ENCODE measurements around the gene NPR2.

The NPR2 gene

DNA sequence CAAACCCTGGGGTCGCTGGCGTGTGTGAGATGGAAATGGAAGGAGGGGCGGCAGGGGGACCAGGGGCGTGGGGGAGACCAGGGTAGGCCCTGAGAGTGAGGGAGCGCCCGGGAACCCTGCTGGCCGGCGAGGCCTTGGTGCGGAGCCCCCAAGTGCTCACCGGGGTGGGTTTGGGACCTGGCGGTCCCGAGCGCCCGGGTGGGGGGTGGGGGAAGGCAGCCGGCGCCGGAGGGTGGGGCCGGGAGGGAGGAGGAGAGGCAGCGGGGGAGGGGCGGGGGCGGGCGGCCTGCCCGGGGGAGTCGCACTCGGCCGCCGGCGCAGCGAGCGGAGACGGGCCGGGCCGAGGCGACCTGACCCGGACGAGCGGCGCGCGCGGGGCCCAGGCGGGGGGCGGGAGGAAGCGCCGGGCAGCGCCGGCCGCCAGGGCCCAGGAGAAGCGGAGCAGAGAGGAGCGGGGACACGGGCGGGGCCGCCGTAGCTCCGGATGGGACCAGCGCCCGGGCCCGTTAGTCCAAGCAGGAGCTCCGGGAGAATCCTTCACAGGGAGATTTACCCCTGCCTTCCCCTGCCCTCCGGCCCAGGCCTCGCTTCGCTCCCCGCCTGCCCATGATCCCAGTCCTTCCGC lies at the start of gene NPR2:
NPR2 (plus strand) TSS at position 295 of the 625 bp plus-strand sequence. CDS start 818 bp downstream, outside the sequence.
- DNase-seq = no peak

DNA sequence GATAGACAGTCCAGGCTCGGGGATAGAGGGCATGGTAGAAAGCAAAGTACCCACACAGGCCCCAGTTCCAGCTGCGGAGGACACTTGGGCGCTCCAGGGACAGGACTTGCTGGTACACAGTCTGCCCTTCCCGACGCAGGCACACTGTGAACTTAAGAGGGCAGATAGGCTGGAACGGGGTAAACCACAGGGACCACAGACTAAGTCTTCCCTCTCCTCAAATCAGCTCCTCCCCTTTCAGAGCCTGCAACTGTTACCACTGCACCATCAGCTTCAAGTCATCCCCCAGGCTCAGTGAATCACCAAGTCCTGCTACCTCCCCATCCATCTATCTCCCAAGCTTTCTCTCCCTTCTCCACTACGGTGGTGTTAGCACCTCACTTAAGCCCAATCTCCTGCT lies 49.7 kb upstream of the NPR2 start:
- no peak for DNase-seq

DNA sequence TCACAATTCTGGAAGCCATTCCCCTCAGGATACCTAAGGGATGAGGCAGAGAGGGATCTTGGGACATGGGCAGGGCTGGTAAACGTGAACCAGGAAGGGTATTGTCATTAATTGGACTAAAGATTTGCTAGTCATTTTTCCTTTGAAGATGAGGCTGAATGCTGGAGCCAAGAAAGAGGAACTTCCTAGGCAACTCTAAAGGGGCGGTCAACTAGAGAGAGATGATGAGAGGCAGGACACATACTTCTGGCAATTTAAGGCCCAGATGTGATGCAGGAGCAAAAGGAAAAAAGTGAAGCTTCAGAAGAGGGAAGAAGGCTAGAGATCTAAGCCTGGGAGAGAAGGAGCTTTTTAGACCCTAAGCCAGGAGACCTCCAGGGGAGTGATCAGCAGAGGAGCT lies 47.9 kb upstream of the NPR2 start:
- DNase-seq = no peak

DNA sequence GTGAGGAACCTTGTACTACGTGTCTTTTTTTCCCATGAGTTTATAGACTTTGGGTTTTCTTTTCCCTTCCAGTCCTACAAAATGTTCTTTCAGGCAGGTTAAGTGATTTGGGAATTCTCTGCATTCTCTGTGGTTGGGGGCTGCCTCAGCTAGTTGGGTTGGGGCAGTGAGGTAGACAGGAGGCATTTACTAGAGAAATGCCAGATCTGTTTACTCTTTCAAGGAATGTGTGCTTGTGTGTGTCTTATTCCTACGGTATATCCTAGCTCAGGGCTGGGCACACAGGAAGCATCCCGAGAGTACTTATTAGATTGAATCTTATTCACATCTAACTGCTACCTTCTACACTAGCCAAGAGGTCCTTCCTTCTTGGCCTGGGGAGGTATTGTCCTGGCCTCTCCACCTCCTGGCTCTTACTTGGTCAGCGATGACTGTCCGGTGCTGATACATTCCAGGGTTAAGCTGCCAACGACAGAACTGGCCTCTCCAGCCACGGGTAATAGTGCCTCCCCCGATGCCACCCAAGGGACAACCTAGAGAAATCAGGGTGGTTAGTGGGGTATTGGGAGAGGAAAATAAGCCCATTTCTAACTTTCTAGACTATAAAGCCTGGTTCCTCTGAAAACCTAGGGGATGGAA lies 47.4 kb upstream of the NPR2 start:
- no peak for DNase-seq

DNA sequence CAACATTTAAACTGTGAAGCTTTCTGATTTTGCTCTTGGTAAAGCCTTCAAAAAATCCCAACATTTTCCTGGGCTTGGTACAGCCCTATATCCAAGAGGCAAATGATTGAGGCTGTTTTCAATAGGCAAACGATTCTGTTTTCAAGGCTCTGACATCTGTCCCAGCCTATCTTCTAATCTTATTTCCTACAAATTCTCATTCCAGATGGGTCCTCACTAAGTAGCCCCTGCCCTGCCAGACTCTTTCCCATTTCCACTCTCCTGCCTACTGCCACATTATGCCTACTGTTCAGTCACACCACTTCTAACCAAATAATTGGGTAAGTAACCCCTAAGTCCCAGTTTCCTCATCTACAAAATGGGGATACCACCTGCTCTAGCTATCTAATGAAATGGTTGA lies 45.8 kb upstream of the NPR2 start:
- no peak for DNase-seq

DNA sequence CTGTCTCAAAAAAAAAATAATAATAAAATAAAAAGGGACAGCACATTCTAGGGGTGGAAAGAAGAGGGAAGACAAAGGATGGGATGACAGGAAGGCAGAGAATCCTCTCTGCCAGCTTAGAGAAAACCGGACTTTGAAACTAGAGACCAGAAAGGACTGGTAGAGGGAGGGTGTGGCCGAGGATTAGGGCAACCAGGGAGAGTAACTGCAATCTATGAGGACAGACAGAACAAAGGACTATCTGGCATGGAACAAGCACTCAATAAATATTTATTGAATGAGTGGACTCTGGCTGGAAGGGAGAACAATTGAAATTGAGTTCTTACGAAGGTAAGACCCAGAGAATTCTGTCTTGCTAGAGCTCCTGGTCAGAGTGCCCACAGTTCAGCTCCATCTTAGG lies 44.8 kb upstream of the NPR2 start:
- DNase-seq = no peak

DNA sequence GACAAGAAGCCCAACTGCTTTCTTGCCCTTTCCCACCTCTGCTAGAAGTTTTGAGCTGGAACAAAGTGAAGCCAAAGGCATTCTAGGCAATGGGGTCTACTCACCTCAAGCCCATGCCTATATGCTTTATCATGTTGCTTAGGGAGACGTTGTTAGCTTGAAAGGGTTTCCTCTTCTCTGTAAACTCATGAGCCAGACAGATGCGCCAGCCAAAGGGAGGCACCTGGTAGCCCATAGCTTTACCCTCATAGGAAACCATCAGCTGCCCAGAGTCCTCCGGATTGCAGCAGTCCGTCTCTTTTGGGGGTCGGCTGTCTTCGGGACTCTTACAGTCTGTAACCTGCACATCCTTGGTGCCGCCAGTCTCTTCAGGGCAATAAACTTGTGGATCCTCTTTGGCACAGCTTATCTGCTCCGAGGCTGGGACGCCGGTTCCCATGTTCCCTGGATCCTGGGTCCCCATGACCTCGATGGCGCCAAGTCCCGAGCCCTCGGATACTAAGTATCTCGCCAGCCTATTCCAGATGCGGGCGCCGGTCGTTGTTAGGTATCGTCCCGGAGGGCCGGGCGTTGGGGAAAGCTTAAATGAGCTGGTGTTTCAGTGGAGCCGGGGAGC lies 43.0 kb upstream of the NPR2 start:
- no peak for DNase-seq

DNA sequence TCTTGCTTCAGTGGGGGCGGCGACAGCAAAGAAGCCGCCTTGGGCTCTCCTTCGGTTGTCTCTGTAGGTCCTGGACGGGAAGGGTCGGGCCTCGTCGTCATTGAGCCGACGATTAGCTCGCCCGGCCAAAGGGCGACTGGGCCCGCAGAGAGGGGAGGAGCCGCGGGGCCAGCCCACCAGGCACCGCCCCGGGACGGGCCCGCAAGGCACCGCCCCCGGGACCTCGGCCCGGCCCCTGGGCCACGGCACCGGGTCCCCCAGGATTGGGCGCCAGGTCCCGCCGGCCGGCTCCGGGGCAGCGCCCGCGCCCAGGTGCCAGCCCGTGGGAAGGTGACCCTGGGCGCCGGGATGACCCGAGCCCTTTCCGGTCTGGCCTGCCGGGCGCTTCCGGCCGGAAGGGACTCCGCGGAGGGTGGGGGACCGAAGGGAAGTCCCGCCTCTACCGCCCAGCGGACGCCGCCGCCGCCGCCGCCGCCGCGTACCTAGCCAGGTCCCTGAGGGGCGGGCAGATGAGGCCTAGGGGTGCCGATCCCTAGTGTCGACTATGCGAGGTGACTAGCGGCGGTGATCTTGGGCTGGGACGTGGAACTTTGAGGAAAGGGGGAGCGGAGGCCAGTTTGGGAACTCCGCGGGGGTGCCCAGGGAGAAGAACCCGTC lies 42.4 kb upstream of the NPR2 start, which contains the start of the genes GBA2 and RGP1:
GBA2 (minus strand) TSS at position 371 of the 657 bp plus-strand sequence. CDS start 524 bp downstream, outside the sequence.
RGP1 (plus strand) TSS at position 430 of the 657 bp plus-strand sequence. CDS start 469 bp downstream, outside the sequence.
- DNase-seq = peak; percentile 81

DNA sequence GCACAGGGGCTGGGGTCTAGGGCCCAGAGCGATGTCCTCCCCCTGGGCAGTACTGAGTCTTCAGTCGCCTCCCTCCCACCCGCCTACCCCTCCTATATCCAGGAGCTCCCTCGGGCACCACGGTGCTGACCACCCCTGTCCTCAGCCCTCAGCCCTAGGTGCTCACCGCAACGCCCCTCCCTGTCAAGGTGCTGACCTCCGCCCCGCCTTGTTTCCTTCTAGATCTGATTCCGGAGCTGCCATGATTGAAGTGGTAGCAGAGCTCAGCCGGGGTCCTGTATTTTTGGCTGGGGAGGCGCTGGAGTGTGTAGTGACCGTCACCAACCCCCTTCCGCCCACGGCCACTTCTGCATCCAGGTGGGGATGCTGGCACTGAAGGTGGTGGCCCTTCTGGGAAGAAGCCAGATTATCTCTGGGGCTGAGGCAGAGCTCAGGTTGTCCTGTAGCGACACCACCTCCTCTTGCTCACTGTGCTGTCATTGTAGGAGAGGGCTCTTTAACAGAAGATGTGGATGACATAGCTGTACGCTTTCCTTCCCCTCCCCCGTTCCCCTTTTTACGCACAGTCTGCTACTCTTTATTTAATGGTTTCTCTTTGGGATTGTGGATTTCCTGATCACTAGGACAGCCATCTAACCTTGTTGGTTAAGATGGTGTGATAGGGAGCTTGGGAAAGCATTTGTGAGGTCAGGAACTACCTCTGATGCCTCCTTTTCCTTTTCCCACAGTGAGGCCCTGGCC lies 41.7 kb upstream of the NPR2 start:
- DNase-seq = peak; percentile 58

DNA sequence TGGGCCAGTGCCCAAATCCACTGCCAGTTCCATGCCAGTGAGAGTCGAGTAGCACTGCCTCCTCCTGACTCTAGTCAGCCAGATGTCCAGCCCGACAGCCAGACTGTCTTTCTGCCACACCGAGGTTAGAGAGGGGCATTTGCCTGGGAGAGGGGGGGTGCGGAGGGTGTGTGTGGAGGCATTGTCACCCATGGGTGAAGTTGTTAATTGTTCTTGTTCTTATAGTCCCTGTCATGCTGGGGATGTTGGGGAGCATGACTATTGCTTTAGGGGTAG lies 41.2 kb upstream of the NPR2 start:
- no peak for DNase-seq

DNA sequence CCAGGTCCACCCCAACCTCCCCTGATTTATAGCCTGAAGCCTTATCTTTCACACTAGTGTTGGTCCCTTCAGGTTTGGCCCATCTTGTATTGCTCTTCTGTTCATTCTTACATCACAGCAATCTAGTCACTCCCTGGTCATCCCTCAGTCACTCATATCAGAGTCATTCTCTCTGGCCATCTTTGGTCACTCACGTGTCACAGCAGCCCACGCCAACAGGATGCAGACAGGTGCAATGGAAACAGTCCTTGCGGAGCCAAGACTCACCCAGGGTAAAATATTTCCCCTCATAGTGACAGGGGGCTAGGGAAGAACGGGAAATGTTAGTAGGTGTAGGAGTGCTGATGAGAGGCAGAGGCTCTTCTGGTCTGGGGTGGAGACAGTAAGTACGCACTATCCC lies 37.9 kb upstream of the NPR2 start:
- no peak for DNase-seq

DNA sequence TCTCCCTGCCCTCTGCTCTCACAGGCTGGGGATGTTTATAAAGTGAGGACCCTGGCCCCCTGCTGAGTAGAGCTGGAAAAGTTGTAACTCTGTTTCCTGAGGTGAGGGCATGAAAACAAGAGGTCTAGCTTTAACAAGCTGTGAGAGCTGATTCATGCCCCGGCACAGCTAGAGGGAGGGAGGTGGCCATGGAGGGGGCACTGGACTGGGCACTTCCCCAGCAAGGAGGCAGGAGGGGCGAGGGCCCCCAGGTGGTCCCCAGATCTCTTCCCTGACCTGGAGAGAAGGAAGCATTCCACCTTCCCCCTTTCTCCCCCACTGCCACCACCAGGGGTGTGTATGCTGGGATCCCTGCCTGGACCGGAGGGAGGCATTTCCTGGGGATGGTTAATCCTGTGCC lies 37.1 kb upstream of the NPR2 start, which contains the start of gene MSMP:
MSMP (minus strand) TSS at position 13 of the 400 bp plus-strand sequence. CDS start 147 bp downstream, outside the sequence.
- DNase-seq = no peak

DNA sequence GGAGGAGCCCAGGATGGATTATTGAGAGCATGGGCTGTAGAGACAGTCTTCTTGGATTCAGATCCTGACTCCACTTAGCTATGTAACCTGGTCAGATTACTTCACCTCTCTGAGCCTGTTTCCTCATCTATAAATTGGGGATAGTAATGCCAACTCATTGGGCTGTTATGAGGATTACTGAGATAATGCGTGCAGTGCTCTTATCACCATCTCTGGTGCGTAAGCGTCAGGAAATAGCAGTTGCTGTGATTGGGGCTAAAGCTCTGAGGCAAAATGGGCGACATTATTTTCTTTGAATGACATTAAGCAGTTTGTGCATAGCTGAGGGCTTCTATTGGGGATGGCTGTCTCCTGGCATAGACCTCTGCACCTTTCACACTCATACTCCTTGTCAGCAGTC lies 36.3 kb upstream of the NPR2 start:
- no peak for DNase-seq

DNA sequence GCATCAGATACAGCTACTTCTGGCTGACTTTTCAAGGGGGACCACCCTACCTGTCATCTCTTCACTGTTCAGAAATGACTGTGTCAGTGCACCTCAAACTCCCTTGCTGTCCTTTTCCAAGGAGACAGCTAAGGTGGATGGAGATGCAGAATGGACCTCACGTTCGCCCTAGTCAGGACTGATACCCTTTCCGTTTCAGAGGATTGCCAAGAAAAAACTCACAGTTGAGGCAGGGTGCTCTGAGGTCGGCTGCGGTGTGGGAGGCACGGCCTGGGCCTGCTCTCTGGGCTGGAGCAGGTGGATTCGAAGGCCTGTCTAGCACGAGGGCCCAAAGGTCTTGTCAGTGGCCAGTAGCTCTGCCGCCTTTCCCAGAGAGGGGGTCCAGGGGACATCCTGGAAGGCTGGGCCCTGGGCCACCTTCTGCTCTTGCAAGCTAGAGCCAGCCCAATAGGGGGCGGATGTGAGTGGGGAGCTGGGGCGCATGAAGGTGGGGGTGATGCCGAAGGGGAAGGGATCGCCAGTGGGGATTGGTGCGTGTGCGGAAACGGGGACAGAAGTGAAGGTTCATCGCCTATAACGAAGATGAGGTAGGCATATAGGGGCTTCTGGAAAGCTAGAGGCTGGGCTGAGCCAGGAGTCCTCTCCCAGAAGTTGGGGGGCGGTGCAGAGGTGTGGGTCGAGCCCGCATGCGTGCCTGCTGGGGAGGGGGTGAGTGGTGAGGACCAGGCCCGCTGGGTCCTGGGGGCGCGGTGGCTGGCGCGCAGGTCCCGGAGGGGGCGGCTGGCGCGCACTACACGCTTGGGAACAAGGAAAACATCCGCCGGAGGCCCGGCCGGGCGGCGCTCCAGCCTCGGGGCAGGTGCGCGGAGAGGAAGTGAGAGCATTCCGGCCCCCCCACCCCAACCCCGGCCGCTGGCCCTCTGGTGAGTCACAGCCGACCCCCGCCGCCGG lies 34.8 kb upstream of the NPR2 start:
- DNase-seq = peak; percentile 88

DNA sequence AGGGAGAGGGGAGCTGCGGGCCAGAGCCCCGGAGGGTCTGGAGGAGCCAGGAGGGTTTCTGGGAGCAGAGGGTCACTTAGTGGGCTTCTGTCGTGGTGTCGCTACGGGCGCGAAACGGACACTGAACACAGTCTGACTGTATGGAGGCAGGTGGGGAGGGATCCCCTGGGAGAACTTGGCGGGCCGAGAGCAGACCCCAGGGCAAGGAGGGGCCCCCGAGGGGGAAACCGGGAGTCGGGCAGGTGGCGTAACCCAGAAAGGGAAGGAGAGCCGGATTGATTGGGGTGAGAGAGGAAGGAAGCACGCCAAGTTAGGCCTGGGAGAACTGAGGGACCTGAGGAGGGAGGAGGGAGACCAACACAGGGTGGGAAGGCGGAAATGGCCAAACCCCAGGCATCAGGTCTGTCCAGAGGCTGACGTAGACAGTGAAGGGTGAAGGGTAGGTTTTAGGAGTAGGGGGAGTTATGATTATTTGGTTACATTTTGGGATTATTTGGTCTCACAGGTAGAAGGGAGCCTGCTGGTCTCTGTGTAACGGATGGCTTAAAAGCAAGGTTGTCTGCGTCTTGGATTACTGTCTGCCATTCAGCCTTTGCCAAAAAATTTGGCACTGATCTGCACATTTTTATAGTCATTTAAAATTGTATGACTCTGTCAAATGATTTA lies 34.0 kb upstream of the NPR2 start:
- DNase-seq = peak; percentile 50

DNA sequence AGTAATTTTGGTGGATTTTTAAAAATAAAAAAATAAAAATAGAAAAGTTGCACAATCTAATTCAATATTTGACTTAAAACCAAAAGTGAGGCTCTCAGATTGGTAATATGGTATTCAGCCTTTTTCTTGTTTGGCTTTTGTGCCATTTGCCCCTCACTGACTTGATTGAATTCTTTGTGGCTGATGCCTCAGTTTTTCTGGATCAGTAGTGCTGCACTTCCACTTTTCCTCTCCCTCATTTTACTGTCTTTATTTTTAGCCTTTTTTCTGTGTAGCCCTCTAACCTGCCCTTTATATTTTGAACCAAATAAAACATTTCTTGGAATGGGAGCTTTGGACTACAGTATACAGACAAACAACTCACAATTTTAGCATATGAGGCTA lies 33.5 kb upstream of the NPR2 start:
- no peak for DNase-seq

DNA sequence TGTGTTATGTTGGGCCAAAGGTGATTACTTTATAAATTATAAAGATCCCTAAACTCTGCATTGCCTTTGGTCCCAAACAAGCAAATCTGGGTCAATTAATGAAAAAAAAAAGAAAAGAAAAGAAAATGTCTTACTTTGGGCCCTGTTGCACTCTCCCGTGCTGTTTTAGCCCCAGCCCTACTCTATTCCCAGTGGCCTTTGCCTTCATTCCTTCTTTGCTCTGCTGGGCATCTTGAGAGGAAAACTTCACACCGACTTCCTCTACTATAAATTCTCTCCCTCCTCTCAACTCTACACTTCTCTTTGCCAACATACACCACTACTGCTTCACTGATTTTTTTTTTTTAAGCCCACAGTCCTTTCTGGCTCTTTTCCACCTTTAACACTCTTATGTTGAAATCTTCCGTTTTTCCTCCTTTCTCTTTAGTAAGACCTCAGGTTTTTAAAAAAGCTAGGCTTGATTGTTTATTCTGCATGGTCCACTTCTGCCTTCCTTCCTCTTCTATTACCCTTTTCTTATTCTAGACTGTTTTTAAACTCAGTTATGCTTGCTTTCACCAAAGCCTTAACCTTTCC lies 32.8 kb upstream of the NPR2 start:
- DNase-seq = no peak

DNA sequence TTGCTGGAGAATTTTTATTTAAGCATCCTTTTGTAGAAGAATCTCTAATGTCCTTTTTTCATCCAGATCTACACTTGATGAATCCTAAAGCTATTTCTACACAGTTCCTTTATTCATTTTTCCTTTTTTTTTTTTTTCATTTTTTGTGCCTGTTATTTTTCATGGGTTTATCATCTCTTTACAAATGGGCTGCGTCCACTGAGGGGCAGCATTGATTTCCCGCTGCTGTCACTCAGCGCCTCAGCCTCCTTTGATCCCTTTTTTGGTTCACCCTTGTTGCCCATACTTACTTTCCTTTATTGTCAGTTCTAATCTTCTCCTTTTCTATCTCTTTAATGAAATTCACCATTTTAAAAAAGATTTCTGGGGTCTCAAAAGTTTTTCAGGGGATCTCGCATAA lies 31.6 kb upstream of the NPR2 start:
- DNase-seq = no peak

DNA sequence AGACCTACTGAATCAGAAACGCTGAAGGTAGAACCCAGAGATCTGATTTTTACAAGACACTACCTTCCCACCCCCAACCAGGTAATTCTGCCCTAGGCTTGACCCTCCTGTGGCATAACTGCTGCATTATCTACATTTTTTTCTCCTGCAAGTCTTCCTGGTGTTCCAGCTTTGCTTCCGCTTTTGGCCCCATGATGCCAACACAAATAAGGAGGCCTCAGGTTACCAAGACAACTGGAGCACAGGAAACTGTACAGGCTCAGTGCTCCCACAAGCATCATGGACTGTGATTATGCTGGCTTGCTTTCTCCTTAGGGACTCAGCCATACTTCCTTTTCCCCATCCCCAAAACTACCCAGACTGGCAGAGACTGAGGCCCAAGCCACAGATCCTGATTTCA lies 30.7 kb upstream of the NPR2 start:
- DNase-seq = no peak

DNA sequence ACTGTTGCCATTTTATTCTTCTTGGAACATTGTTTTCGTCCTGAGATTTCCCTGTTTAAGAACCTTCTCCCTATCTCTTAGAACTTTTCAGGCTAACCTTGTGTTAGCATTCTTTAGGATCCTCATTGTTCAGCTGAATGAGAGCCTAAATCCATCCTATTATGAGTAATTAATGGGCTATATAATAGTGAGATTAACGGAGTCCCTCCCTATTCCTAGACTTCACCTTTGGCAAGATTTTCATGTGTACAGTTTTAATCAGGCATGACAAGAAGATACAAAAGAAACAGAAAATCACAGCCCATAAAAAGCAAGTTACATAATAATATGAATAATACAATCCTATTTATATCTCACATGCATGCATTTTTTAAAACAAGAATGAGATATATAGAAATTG lies 28.2 kb upstream of the NPR2 start:
- DNase-seq = no peak

DNA sequence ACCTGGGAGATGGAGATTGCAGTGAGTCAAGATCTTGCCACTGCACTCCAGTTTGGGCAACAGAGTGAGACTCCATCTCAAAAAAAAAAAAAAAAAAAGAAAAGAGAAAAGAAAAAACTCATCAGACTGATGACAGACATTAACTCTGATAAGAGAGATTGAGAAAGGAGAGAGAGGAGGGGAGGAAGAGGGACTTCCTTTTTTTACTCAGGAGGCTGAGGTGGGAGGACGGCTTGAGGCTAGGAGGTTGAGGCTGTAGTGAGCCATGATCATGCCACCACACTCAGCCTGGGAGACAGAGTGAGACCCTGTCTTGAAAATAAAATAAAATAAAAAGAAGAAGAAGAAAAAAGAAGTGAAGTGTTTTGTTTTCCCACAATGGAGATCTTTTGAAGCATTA lies 27.6 kb upstream of the NPR2 start:
- no peak for DNase-seq

Measured in activated CD4-positive, alpha-beta T cell treated with anti-CD3 and anti-CD28 coated beads, Interleukin-10, Interleukin-2, amounts not matched to agents 100 ng/mL and 50 ng/mL, durations not matched to agents 16 hours and 8 hours (primary cell).